NCI-H460 (cell line): ENCODE results near the gene CREG2. TPM values are rescaled to one million over a fixed set of nuclear protein-coding genes. Genes with fewer than 3 reads are reported as not detected.

Experiments used
- DNase-seq: peaks from one replicate; pipeline ENCODE4 v3.0.0-alpha.2; 2016; ENCODE audit warnings: low read depth; ENCODE audit errors: extremely low read depth
- polyA plus RNA-seq: library from polyadenylated mRNA; depleted of rRNA; stranded (reverse); fragments of >200 nt; gene quantifications from 2 replicates; pipeline ENCODE4 v1.2.3, GENCODE V29; 2014; cell fraction: nucleus; rRNA removed
- total RNA-seq: library from RNA; depleted of rRNA; stranded (reverse); fragments of >200 nt; shearing (Covaris generic); gene quantifications from 2 replicates; pipeline ENCODE4 v1.2.3, GENCODE V29; 2014; rRNA removed

Gene CREG2
- total RNA-seq, result 0.10 and 0.20 TPM in 2 replicates
- polyA plus RNA-seq, result 0.01 and 0.58 TPM in 2 replicates

DNA sequence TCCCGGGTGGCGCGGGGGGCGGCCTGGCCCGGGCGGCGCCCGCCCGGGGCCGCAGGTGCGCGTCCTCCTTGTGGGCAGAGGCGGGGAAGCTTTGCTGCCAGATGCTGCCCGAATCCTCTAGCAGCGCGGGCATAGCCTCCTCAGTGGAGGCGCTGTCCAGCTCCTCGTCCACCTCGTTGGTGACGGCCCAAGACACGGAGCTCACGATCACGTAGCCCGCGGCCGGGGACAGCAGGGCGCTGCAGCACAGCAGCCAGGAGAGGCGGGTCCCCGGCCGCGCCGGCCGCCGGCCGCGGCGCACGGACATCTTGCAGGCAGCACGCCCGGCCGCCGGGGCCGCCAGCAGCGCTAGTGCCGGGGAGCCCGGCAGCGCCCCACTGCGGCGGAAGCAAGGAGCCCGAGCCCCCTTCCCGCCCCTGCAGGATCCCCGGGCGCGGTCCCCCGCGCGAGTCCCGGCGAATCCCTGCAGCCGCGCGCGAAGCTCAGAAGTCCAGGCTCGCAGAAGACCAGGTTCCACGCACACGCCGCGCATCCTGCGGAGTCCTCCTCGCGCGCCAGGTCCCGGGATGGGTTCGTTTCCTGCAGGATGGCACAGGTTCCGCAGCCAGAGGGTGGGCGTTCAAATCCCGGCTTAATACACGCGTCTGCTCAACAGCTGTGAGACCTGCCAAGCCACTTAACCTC lies at the start of gene CREG2:
Gene CREG2, minus strand, starts transcription at position 353 of the 684 bp plus-strand sequence. Its CDS starts 46 bp downstream, at position 307.
- DNase-seq, result peak; percentile 52

- no peak for DNase-seq
Measured at GRCh38 chr2:101435001-101435862, 47.9 kb upstream of the CREG2 start.

DNA sequence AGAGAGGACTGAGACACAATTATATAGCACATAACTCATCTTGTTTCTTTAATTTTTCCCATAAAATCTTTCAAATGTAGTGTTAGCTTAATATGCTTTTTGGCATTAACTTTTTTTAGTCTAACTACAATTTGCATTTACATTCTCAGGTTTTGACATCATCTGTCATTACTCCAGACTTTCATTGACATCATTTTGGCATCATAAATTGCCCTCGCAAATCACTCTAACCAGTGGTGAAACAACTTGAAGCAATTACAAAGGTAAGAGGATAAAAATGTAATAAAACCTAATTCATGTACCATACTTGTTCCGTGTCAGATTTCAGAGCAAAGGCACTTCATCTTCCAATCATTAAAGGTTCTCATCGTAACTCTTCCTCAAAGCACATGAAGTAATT lies 46.2 kb upstream of the CREG2 start:
- no peak for DNase-seq

- no peak for DNase-seq
Measured at GRCh38 chr2:101432411-101433181, 45.3 kb upstream of the CREG2 start.

- DNase-seq, result no peak
Measured at GRCh38 chr2:101431486-101431885, 44.2 kb upstream of the CREG2 start.

DNA sequence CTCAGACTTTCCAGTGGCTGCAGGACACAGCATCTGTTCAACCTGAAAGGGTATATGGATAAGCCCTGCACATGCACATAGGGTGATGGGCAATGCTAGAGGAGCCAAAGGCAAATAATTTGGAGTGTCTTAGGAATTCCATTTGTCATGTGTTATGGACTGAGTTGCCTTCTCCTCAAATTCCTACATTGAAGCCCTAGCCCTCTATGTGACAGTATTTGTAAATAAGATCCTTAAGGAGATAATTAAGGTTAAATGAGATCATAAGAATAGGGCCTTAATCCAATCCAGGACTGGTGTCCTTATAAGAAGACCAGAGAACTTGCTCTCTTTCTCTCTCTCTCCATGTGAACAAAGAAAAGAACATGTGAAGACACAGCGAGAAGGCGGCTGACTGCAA lies 42.9 kb upstream of the CREG2 start:
- no peak for DNase-seq

GRCh38 chr2:101429453-101429852 lies 42.1 kb upstream of the CREG2 start:
- DNase-seq, result no peak

DNA sequence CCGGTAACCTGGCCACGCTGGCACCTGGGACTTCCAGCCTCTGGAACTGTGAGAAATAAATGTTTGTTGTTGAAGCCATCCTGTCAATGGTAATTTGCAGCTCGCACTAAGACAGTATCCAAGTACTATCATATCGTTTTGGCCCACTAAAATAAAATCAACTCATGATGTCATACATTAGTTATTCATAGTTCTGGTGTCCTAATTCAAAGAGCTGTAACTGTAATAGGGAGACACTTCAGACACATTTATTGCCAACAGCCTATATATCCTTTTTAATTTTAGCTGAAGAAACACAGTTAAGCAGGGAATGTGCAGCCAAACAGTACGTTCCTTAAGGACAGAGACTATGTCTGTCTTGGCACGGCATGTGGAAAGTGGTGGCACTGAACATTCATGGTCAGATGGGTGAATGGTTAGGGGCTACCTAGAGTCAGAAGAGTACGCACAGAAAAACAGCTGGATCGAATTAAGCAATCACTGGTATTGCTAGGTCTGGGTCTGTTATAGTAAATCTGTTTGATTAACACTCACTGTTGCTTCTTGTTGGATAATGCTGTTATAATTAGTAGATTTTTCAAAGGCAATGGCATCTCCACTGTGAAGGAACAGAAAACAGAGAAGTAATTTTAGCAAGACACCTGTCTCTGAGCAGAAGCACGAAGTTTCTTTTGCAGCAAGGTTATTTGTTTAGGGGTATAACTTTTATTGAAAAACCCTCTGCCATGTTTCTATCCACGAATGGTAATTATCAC lies 41.3 kb upstream of the CREG2 start:
- no peak for DNase-seq

GRCh38 chr2:101427743-101428142 lies 40.4 kb upstream of the CREG2 start:
- no peak for DNase-seq

DNA sequence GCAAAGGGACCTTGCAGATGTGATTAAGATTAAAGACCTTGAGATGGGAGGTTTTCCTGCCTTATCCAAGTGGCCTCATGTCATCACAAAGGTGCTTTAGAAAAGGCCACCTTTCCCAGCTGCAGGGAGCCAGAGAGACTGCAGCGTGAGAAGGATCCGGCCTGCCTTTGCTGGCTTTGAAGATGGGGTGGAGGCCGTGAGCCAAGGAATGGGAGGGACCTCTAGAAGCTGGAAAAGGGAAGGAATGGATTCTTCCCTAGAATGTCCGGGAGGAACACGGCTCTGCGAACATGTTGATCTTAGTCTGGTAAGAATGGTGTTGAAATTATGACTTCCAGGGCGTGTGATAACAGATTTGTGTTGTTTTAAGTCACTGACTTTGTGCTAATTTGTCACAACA lies 39.9 kb upstream of the CREG2 start:
- no peak for DNase-seq

- DNase-seq, result no peak
Measured at GRCh38 chr2:101426822-101427221, 39.5 kb upstream of the CREG2 start.

- DNase-seq, result no peak
Measured at GRCh38 chr2:101420623-101421022, 33.3 kb upstream of the CREG2 start.

GRCh38 chr2:101419096-101419663 lies 31.9 kb upstream of the CREG2 start:
- DNase-seq, result peak; percentile 50

DNA sequence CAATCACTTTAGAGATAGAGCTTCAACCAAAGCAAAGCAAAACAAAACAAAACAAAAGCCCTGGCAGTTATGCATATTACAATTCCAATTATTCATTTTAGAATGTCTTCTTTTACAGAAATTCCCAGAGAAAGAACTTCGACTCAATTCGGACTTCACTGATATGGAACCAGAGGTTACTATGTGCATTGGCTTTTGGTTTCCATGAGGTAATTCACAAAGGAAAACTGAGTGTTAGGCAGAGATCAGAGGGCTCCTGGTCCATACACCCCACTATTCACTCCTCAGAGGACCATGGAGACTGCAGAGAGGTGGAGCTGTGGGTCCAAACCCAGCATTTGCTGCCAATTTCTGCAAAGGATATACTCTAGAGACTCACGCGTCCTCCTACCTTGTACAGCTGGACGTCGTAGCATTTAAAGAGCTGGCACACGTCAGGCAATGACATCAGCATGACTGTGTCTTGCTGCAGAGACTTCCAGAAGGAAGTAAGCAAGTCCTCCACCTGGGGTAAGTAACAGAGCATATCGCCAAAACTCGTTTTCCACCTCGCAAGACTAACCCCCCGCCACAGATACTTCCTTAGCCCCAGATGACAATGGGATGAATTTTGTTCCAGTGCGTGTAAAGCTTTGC lies 31.3 kb upstream of the CREG2 start:
- DNase-seq, result no peak

GRCh38 chr2:101416609-101417008 lies 29.3 kb upstream of the CREG2 start:
- no peak for DNase-seq

DNA sequence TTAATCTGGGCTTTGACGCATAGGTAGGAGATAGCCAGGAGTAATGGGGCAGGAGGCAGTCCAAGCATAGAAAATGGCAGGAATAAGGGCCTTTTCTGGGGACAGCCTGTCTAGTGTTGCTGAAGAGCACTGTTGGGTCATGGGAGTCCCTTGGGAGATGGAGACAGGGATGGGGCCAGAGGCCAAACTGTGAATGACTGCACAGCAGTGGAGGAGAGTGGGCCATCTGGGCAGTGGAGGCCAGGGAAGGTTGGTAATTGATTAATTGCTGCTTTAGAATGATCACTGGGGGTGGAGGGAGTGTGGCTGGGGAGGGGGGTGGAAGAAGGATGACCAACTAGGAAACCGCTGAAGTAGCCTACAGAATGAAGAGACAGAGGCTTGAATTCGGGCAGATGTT lies 28.6 kb upstream of the CREG2 start:
- no peak for DNase-seq

DNA sequence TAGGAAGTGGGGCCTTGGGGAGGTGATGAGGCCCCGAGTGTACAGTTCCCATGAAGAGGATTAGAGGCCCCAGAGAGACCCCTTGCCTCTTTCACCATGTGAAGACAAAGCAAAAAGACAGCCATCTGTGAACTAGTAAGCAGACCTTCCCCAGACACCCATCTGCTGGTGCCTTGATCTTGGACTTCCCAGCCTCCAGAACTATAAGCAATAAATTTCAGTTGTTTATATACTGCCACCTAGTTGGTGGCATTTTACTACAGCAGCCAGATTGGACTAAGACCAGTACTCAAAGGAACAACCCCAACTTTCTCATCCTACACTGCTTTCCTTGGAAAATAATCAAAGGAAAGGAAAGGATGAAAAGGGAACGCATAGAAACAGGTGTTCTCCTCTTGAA lies 27.9 kb upstream of the CREG2 start:
- no peak for DNase-seq

GRCh38 chr2:101412092-101412694 lies 24.9 kb upstream of the CREG2 start:
- DNase-seq, result no peak

DNA sequence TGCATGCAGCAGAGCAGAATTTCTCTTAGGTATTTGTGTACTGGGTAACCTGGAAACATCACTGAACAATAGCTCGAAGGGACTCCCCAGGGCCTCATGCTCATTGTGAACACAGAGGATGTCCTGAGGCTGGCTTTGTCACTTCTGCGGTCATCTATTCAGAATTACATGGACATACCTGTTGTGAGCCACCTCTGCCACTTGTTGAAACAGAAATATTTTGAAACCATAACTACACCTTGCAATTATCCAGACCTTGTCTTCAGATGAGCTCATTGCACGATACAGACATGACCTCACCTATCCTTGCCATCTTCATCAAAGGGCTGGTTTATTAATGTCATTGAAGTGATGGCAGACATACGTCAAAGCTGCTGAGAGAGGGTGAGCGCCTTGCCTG lies 23.4 kb upstream of the CREG2 start:
- no peak for DNase-seq
